GM19455 (cell line): ENCODE measurements around the gene B4GALT5.
"Not testable (repeated sequence)": the region's sequence is repeated elsewhere in the genome, so short reads cannot be mapped to it uniquely, and the experiment has no call there.

Experiments
- ATAC-seq: cut with Tn5 transposase; IDR thresholded peaks from one replicate; pipeline ENCODE4 v1.9.1; 2021; ENCODE audit not compliant: unreplicated experiment

Gene B4GALT5

DNA sequence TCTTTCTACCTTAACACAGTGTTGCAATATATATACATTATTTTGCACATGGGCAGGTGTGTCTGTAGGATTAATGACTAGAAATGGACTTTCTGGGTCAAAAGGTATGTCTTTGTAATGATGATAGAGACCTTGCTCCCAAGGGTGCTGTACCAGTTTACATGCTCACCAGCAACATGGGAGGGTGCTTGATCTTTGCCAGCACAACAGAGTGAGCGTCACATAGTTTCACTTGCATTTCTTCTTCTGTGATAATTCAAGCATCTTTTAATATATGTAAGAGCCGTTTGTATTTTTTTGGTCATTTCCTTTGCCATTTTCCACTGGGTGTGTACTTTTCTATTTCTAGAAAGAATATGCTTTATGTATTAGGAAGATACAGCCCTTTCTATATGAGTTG is 23.6 kb upstream of the B4GALT5 start:
- no peak for ATAC-seq

GRCh38 chr20:49729780-49730179 is 16.1 kb upstream of the B4GALT5 start:
- ATAC-seq = no peak

GRCh38 chr20:49727894-49728885 is 14.5 kb upstream of the B4GALT5 start:
- no peak for ATAC-seq

DNA sequence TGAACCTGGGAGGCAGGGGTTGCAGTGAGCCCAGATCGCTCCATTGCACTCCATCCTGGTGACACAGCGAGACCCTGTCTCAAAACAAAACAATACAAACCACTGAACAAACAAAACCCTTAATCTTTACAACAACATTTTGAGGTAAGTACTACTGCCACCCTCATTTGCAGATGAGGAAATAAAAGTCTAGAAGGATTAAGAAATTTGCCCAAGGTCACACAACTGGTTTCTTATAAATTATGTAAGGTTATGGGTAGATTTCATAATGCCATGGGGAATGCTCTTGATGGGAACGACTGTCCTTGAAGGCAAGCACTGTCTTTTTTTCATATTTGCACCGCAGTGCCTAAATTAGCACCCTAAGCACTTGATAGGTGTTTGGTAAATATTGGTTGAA is 13.8 kb upstream of the B4GALT5 start:
- ATAC-seq = no peak

DNA sequence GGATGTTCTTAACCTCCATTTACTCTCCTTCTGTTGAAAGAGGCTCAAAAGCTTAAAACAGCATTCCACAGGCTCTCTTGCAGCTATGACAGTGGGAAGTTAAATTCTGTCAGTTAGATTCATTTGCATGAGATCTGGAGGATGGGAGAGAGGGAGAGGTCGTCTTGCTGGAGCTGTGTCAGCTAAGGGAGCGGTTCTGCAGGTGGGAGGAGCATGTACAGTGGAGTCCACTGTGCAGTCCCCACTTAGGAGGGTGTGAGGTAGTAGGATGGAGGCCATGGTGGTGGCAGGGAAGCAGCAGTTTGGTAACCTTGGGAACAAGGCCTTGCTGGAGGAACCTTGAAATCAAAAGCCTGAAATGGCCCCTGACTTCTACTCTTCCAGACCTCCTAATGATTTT is 12.0 kb upstream of the B4GALT5 start:
- no peak for ATAC-seq

- ATAC-seq = not testable (repeated sequence)
Measured at GRCh38 chr20:49725224-49725606, 11.5 kb upstream of the B4GALT5 start.

- no peak for ATAC-seq
Measured at GRCh38 chr20:49724408-49725223, 10.9 kb upstream of the B4GALT5 start.

DNA sequence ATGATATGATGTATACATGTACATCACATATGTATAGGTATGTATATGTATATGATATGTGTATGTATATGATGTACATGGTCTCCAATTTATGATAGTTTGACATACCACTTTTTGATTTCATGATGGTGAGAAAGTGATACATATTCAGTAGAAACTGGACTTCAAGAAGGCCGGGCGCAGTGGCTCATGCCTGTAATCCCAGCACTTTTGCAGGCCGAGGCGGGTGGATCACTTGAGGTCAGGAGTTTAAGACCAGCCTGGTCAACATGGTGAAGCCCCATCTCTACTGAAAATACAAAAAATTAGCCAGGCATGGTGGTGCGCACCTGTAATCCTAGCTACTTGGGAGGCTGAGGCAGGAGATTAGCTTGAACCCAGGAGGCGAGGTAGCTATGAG is 10.1 kb upstream of the B4GALT5 start:
- ATAC-seq = not testable (repeated sequence)

- ATAC-seq = not testable (repeated sequence)
Measured at GRCh38 chr20:49721326-49721725, 7.6 kb upstream of the B4GALT5 start.

DNA sequence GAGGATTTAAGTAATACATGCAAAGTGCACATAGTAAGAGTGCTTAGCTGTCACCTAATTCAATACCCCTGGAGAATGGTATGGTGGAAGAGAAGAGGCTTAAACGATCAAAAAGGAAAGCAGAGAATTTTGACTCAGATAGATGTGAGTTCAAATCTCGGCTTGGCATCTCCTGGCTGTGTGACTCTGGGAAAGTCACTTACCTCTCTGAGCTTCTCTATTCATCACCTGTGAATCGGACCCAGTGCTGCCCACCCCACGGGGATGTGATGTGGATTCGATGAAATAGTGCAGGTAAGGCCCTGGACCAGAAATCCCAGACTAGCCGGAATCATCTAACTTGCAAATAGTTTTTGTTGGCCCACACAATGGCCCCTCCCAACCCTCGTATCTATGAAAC is 1.8 kb upstream of the B4GALT5 start:
- no peak for ATAC-seq

DNA sequence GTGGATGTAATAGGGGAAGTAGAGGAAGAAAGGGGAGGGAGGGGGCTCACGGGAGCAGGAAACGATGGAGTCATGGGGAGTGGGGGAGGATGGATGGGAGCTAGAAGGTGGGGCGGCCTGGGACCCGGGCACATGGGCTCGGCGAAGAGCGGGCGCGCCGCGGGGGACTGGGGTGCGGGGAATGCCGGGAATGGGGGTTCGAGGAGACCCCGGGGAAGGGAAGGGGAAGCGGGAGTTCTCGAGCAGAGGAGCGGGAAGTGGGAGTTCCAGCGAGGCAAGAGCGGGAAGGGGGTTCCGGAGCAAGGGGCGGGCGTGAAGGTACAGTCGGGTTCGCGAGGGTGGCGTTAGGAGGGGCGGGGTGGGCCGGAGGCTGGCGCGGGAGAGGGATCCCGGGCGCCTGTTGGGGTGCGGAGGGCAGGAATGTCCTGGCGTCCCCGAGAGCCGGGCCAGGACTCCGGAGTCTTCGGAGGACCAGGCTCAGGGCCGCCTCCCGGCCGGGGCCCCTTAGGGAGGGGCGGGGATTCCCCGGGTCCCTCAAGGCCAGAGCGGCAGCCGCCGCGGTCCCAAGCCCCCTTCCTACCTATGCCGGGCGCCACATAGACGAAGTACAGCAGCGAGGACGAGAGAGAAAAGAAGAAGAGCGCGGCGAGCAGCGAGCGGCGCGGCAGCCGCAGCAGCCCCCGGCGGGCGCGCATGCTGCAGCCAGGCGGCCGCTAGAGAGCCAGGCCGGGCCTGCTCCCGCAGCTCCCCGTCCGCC is 504 bp downstream of the B4GALT5 start:
- ATAC-seq = peak; percentile 47

DNA sequence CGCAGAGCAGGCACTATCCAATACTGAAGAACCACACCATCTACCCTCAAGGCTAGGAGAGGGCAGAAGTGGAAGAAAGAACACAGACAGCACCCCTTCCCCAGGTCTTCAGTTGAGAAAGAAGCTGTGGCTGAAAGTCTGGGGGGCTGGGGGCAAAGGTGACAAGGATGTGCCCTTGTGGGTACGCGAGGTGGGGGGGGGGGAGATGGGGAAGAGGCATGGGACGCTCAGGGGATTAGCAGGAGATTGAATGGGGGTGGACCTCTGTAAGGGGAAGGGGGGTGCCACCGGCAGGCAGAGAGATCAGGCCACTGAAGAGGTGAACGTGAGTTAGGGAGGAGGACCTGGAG is 1.1 kb downstream of the B4GALT5 start:
- no peak for ATAC-seq

DNA sequence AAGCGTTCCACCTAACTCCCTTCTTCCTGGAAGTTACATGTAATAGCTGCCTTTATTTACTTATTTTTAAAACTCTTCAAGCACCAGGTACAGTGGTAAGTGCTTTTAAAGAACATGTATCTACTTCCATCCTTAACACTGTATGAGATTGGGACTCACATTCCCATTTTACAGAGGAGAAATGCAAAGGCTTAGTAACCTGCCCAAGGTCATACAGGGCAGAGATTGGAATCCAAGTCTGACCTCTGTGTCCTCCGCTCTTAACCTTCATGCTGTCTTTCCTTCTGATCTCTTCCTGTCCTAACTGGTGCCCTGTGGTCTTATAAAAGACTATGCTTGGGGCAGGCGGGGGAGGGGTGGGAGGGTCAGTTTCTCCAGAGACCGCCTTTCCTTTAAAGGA is 1.6 kb downstream of the B4GALT5 start:
- no peak for ATAC-seq

GRCh38 chr20:49711667-49711987 is 2.1 kb downstream of the B4GALT5 start:
- ATAC-seq = no peak

GRCh38 chr20:49710971-49711666 is 2.6 kb downstream of the B4GALT5 start:
- ATAC-seq = no peak

GRCh38 chr20:49707118-49707517 is 6.6 kb downstream of the B4GALT5 start:
- ATAC-seq = no peak

GRCh38 chr20:49706630-49707091 is 7.0 kb downstream of the B4GALT5 start:
- no peak for ATAC-seq

GRCh38 chr20:49705893-49706292 is 7.8 kb downstream of the B4GALT5 start:
- ATAC-seq = not testable (repeated sequence)

DNA sequence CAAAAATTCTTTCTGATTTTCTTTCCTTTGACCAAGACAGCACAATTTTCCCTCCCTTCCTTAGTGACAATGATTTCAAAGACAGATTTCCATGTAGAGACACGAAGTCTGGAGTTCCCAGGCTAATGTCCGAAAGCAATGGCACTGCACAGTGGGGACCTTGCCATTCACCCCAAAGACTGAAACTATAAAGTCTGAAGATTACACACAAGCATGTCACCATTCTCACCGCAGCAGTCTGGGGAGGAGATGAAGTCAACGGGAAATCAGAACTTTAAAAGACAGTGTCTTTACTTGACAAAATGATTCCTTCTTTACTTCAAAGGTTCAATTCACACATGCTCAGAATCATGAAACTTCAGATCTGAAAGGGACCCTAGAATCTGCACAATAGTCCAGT is 8.3 kb downstream of the B4GALT5 start:
- no peak for ATAC-seq

GRCh38 chr20:49704932-49705336 is 8.7 kb downstream of the B4GALT5 start:
- ATAC-seq = no peak

- no peak for ATAC-seq
Measured at GRCh38 chr20:49701916-49702315, 11.8 kb downstream of the B4GALT5 start.
